Activated CD4-positive, alpha-beta T cell treated with anti-CD3 and anti-CD28 coated beads, Interleukin-2, amount 50 U/mL, for 48 hours (primary cell): ENCODE data around the gene ITGB8.
"Not testable (repeated sequence)": the region's sequence is repeated elsewhere in the genome, so short reads cannot be mapped to it uniquely, and the experiment has no call there.

ENCODE experiments used
- DNase-seq, 2 experiments: peaks; one replicate each; pipeline ENCODE4 v3.0.0-alpha.2; 2020

The ITGB8 gene

GRCh38 chr7:20388084-20388483, 57.4 kb downstream of the ITGB8 start:
- DNase-seq = no peak

- not testable (repeated sequence) for DNase-seq
Measured at GRCh38 chr7:20389192-20389591, 58.5 kb downstream of the ITGB8 start.

- no peak for DNase-seq
Measured at GRCh38 chr7:20393021-20393610, 62.4 kb downstream of the ITGB8 start.

GRCh38 chr7:20393616-20394015, 62.9 kb downstream of the ITGB8 start:
- DNase-seq = no peak

GRCh38 chr7:20394284-20394683, 63.6 kb downstream of the ITGB8 start:
- DNase-seq = no peak

GRCh38 chr7:20395104-20395503, 64.4 kb downstream of the ITGB8 start:
- no peak for DNase-seq

- DNase-seq = no peak
Measured at GRCh38 chr7:20395511-20395910, 64.8 kb downstream of the ITGB8 start.

- no peak for DNase-seq
Measured at GRCh38 chr7:20399521-20399920, 68.8 kb downstream of the ITGB8 start.

- no peak for DNase-seq
Measured at GRCh38 chr7:20401861-20402746, 71.4 kb downstream of the ITGB8 start.

GRCh38 chr7:20402747-20403230, 72.1 kb downstream of the ITGB8 start:
- no peak for DNase-seq

GRCh38 chr7:20403331-20403730, 72.6 kb downstream of the ITGB8 start:
- no peak for DNase-seq

GRCh38 chr7:20404320-20404719, 73.6 kb downstream of the ITGB8 start:
- no peak for DNase-seq

- DNase-seq = no peak
Measured at GRCh38 chr7:20407585-20408466, 77.1 kb downstream of the ITGB8 start.

- no peak for DNase-seq
Measured at GRCh38 chr7:20408467-20408826, 77.7 kb downstream of the ITGB8 start.

GRCh38 chr7:20409961-20410360, 79.3 kb downstream of the ITGB8 start:
- no peak for DNase-seq

GRCh38 chr7:20411372-20411771, 80.7 kb downstream of the ITGB8 start:
- no peak for DNase-seq

GRCh38 chr7:20412032-20412431, 81.3 kb downstream of the ITGB8 start:
- no peak for DNase-seq

GRCh38 chr7:20417260-20417659, 86.6 kb downstream of the ITGB8 start:
- no peak for DNase-seq

GRCh38 chr7:20417675-20418382, 87.1 kb downstream of the ITGB8 start:
- no peak for DNase-seq

- no peak for DNase-seq
Measured at GRCh38 chr7:20424500-20424899, 93.8 kb downstream of the ITGB8 start.

GRCh38 chr7:20430664-20431063, 100.0 kb downstream of the ITGB8 start:
- no peak for DNase-seq

GRCh38 chr7:20431146-20431545, 100.4 kb downstream of the ITGB8 start:
- DNase-seq = no peak

GRCh38 chr7:20432071-20432470, 101.4 kb downstream of the ITGB8 start:
- DNase-seq = no peak
